Fibroblast of the aortic adventitia (primary cell): ENCODE measurements around the gene PCDH9. TPM values are rescaled to one million over a fixed set of nuclear protein-coding genes. Genes with fewer than 3 reads are reported as not detected.

Experiments
- DNase-seq: peaks from one replicate; pipeline ENCODE4 v3.0.0-alpha.2; 2010; ENCODE audit warnings: low read depth
- H3K4me3 ChIP-seq: 2 replicates; pipeline ENCODE4 v1.5.1; 2011; ENCODE audit warnings: low read depth, mild to moderate bottlenecking, control low read depth, low read length, moderate library complexity
- total RNA-seq: library from RNA; depleted of rRNA; stranded (reverse); fragments of >200 nt; gene quantifications from 2 replicates; pipeline ENCODE4 v1.2.3, GENCODE V29; 2012; ENCODE audit warnings: low replicate concordance
- TF ChIP-seq, protein P1 (sequence below): IDR thresholded peaks from 2 replicates; pipeline ENCODE4 v1.5.1; 2011; ENCODE audit warnings: mild to moderate bottlenecking, low read length, control low read depth, inconsistent platforms; ENCODE audit not compliant: insufficient read depth

Gene PCDH9
- total RNA-seq, 1 donor = 19.0 TPM

DNA sequence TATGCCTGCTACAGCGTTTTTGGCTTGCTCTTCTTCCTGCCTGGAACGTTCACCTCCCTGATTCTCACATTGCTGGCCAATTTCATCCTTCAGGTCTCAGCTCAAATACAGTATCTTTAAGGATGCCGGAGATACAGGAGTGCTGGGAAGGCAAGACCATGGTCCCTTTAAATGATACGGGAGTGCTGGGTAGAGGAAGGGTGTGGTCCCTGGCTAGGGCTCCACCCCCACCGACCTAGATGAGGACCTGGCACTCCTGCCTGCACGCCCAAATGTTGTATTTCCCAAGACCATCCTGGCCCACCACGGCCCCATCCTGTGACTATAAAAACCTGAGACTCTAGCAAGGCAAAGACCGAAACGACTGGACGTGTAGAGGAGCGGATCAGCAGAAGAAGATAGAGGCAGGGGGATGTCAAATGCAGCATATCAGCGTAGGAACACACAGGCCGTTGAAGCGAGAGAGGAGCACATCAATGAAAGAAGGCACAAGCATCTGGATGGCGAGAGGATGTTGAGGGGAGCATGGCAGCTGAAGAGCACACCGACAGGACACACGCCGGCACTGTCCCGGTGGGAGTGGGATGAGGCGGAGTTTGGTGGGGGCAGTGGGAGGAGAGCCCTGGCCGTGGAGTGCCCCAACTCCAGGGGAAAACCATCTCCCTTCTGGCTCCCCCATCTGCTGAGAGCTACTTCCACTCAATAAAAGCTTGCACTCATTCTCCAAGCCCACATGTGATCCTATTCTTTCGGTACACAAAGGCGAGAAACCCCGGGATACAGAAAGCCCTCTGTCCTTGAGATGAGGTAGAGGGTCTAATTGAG is 74.0 kb downstream of the PCDH9 start:
- DNase-seq = no peak
- TF ChIP-seq, protein P1, sequence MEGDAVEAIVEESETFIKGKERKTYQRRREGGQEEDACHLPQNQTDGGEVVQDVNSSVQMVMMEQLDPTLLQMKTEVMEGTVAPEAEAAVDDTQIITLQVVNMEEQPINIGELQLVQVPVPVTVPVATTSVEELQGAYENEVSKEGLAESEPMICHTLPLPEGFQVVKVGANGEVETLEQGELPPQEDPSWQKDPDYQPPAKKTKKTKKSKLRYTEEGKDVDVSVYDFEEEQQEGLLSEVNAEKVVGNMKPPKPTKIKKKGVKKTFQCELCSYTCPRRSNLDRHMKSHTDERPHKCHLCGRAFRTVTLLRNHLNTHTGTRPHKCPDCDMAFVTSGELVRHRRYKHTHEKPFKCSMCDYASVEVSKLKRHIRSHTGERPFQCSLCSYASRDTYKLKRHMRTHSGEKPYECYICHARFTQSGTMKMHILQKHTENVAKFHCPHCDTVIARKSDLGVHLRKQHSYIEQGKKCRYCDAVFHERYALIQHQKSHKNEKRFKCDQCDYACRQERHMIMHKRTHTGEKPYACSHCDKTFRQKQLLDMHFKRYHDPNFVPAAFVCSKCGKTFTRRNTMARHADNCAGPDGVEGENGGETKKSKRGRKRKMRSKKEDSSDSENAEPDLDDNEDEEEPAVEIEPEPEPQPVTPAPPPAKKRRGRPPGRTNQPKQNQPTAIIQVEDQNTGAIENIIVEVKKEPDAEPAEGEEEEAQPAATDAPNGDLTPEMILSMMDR = no peak
- H3K4me3 ChIP-seq = no peak overlapping the region

DNA sequence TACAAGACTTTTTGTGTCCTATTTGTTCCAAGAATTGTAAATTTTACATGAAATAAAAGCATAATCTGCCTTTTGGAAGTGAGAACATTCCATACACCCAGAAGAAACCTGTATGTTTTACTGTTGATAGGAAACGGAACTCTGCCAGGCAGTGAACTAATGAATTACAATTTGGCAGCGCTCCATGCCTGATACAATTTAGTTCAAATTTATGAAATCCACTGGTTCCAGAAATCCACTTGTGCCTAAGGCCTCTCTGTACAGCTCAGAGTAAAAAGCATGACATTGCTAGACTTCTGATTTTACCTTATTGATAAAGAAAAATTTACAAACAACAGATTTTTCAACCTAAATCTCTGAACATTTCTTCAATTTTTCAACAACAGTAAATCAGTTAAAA is 78.1 kb downstream of the PCDH9 start:
- no peak for DNase-seq
- TF ChIP-seq, protein P1 = no peak
- H3K4me3 ChIP-seq = no peak overlapping the region

GRCh38 chr13:67151652-67152051 is 78.5 kb downstream of the PCDH9 start:
- H3K4me3 ChIP-seq = no peak overlapping the region
- TF ChIP-seq, protein P1 = no peak
- DNase-seq = no peak

DNA sequence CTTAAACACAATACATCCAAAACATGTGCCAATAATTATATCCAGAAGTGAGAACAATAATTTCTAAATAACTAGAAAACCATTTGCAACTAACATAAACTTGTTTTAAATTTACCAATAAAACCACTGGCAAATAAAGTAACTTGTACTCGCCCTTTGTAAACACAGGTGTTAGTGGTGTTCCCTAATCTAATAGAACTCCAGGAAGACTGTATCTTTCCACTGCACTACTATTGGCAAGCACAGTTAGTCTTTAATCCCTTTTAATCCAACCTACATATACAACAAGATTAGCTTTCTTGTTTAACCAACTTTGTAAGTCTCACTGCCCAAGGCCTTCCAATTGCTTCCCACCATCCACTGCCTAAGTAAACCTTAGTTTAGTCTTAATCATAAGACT is 79.5 kb downstream of the PCDH9 start:
- TF ChIP-seq, protein P1 = no peak
- no peak for DNase-seq
- H3K4me3 ChIP-seq = no peak overlapping the region

GRCh38 chr13:67148161-67148571 is 82.0 kb downstream of the PCDH9 start:
- TF ChIP-seq, protein P1 = no peak
- peak; percentile 41 for DNase-seq
- no peak overlapping the region for H3K4me3 ChIP-seq

- no peak overlapping the region for H3K4me3 ChIP-seq
- peak; percentile 74 for DNase-seq
- TF ChIP-seq, protein P1 = no peak
These were observed 82.6 kb downstream of the PCDH9 start for GRCh38 chr13:67147342-67148133.
